Endothelial cell of umbilical vein (primary cell): ENCODE data around the gene TECTA.
"Not testable (repeated sequence)": the region's sequence is repeated elsewhere in the genome, so short reads cannot be mapped to it uniquely, and the experiment has no call there.

Experiments
- CTCF ChIP-seq, 2 donors: IDR thresholded peaks; 1 replicate in 1 of 2; 2 replicates in 1 of 2; pipeline ENCODE4 v1.5.1; 2011; ENCODE audit warnings: low read length in 2 of 2, mild to moderate bottlenecking in 2 of 2, moderate library complexity in 2 of 2, control low read depth in 1 of 2, inconsistent platforms in 1 of 2, low read depth in 1 of 2; ENCODE audit not compliant: insufficient read depth in 1 of 2; ENCODE audit errors: extremely low read depth in 1 of 2
- FOS ChIP-seq: IDR thresholded peaks from 2 replicates; pipeline ENCODE4 v1.6.1; 2011; ENCODE audit warnings: mild to moderate bottlenecking, low read length, moderate library complexity, borderline replicate concordance; ENCODE audit not compliant: insufficient read depth
- GATA2 ChIP-seq: IDR thresholded peaks from 2 replicates; pipeline ENCODE4 v1.7.0; 2011; ENCODE audit warnings: low read depth, mild to moderate bottlenecking, moderate library complexity, mixed read lengths, low read length; ENCODE audit not compliant: insufficient read length, insufficient read depth
- MAX ChIP-seq: IDR thresholded peaks from 2 replicates; pipeline ENCODE4 v1.6.1; 2011; ENCODE audit not compliant: insufficient read depth, insufficient read length
- MYC ChIP-seq: IDR thresholded peaks from one replicate; pipeline ENCODE4 v1.6.1; 2011; ENCODE audit warnings: mild to moderate bottlenecking, low read depth, low read length
- POLR2A ChIP-seq: IDR thresholded peaks from 2 replicates; pipeline ENCODE4 v1.6.1; 2012; ENCODE audit warnings: low read depth, mild to moderate bottlenecking, control low read depth, low read length
- POLR2AphosphoS5 ChIP-seq: IDR thresholded peaks from 2 replicates; pipeline ENCODE4 v1.6.1; 2012; ENCODE audit warnings: low read depth, mild to moderate bottlenecking, control low read depth, low read length, moderate library complexity; ENCODE audit not compliant: insufficient read depth

- TF ChIP-seq CTCF (IDR thresholded peaks at IDR 0.05; ENCODE audit: extremely low read depth in 1 of 2, insufficient read depth in 1 of 2, low read depth in 1 of 2, low read length in 2 of 2); POLR2A; FOS; MYC; GATA2; MAX; POLR2AphosphoS5: not testable (repeated sequence)
Observed at GRCh38 chr11:121115024-121115423, 14.0 kb downstream of the TECTA start.
